ENCODE measurements around the gene XYLT1. TPM values are rescaled to one million over a fixed set of nuclear protein-coding genes. Genes with fewer than 3 reads are reported as not detected.
A peak's percentile ranks its signal among the peaks of the same experiment; 100 is the strongest.

Gene XYLT1
- total RNA-seq, 1 donor from 2014 or later: 9.4 TPM

GRCh38 chr16:17303101-17303500 lies 167.7 kb downstream of the XYLT1 start:
- Histone ChIP-seq H3K27me3 (ENCODE audit: control insufficient read depth in 3 of 3, insufficient read depth in 3 of 3, low read length in 3 of 3) (no peaks in the 10 kb centered on the region), H3K9me3 (ENCODE audit: control insufficient read depth in 3 of 3, low read length in 3 of 3) (no peaks in the 10 kb centered on the region), H3K9ac (ENCODE audit: low read depth in 1 of 3, low read length in 3 of 3) (no peak overlapping the region), H3K4me3 (ENCODE audit: low read length in 3 of 3) (no peak overlapping the region), H3K27ac (ENCODE audit: low read depth, low read length) (no peak overlapping the region), H3K36me3 (ENCODE audit: control insufficient read depth in 3 of 3, insufficient read depth in 3 of 3, low read length in 3 of 3) (no peaks in the 10 kb centered on the region), H3K4me1 (ENCODE audit: control insufficient read depth in 3 of 3, insufficient read depth in 3 of 3, low read length in 3 of 3) (peaks cover 18 to 53% (median 29%) of the 10 kb centered on the region in 3 donors)

DNA sequence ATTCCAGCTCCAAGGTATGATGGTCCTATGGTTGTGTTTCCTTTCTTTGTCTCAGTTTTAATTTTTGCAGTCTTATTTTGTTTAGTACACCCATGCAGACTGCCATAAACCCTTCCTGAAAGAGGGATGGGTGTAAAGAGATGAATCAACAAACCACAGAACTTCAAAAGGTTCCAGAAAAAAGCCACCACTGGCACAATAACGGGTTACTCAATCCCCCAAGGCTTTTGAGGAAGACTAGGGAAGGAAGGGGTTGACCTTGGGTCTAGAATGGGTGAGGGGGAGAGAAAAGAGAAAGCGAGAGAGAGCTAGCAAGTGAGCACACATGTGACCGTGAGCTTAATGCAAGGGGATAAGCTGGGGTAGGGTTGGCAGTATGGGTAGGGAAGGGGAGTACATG lies 168.1 kb downstream of the XYLT1 start:
- no peak overlapping the region for H3K4me3 ChIP-seq (ENCODE audit: low read length in 3 of 3)
- H3K27ac ChIP-seq (ENCODE audit: low read depth, low read length): no peak overlapping the region
- H3K9ac ChIP-seq (ENCODE audit: low read depth in 1 of 3, low read length in 3 of 3): no peak overlapping the region
- H3K4me1 ChIP-seq (ENCODE audit: control insufficient read depth in 3 of 3, insufficient read depth in 3 of 3, low read length in 3 of 3): peaks cover 18 to 53% (median 29%) of the 10 kb centered on the region in 3 donors
- no peaks in the 10 kb centered on the region for H3K27me3 ChIP-seq (ENCODE audit: control insufficient read depth in 3 of 3, insufficient read depth in 3 of 3, low read length in 3 of 3)
- H3K36me3 ChIP-seq (ENCODE audit: control insufficient read depth in 3 of 3, insufficient read depth in 3 of 3, low read length in 3 of 3): no peaks in the 10 kb centered on the region
- no peaks in the 10 kb centered on the region for H3K9me3 ChIP-seq (ENCODE audit: control insufficient read depth in 3 of 3, low read length in 3 of 3)

DNA sequence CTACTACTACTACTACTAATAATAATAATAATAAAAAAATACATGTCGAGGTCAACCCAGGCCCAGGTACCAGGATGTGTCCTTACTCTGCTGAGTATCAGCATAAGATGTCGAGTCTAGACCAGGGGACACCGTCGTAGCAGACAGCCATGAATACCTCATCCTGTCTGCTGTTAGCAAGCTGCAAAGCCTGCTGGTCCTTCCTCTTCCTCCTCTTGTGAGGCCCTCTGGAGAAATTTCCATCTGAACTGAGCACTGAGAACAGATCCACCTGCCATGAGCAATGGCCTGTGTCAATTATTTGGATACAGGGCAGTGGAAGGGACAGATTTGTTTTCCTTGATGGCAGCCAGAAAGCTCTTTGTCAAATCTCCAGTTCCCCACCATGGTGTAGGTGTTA lies 168.5 kb downstream of the XYLT1 start:
- no peaks in the 10 kb centered on the region for H3K9me3 ChIP-seq (ENCODE audit: control insufficient read depth in 3 of 3, low read length in 3 of 3)
- H3K4me3 ChIP-seq (ENCODE audit: low read length in 3 of 3): no peak overlapping the region
- peaks cover 18 to 53% (median 29%) of the 10 kb centered on the region in 3 donors for H3K4me1 ChIP-seq (ENCODE audit: control insufficient read depth in 3 of 3, insufficient read depth in 3 of 3, low read length in 3 of 3)
- no peaks in the 10 kb centered on the region for H3K27me3 ChIP-seq (ENCODE audit: control insufficient read depth in 3 of 3, insufficient read depth in 3 of 3, low read length in 3 of 3)
- no peak overlapping the region for H3K27ac ChIP-seq (ENCODE audit: low read depth, low read length)
- no peak overlapping the region for H3K9ac ChIP-seq (ENCODE audit: low read depth in 1 of 3, low read length in 3 of 3)
- no peaks in the 10 kb centered on the region for H3K36me3 ChIP-seq (ENCODE audit: control insufficient read depth in 3 of 3, insufficient read depth in 3 of 3, low read length in 3 of 3)

- no peak overlapping the region for H3K4me3 ChIP-seq (ENCODE audit: low read length in 3 of 3)
- H3K9me3 ChIP-seq (ENCODE audit: control insufficient read depth in 3 of 3, low read length in 3 of 3): no peaks in the 10 kb centered on the region
- H3K9ac ChIP-seq (ENCODE audit: low read depth in 1 of 3, low read length in 3 of 3): no peak overlapping the region
- H3K27me3 ChIP-seq (ENCODE audit: control insufficient read depth in 3 of 3, insufficient read depth in 3 of 3, low read length in 3 of 3): no peaks in the 10 kb centered on the region
- H3K27ac ChIP-seq (ENCODE audit: low read depth, low read length): peak overlapping the region; percentile 40
- H3K4me1 ChIP-seq (ENCODE audit: control insufficient read depth in 3 of 3, insufficient read depth in 3 of 3, low read length in 3 of 3): peaks cover 24 to 57% (median 33%) of the 10 kb centered on the region in 3 donors
- H3K36me3 ChIP-seq (ENCODE audit: control insufficient read depth in 3 of 3, insufficient read depth in 3 of 3, low read length in 3 of 3): no peaks in the 10 kb centered on the region
These were observed 169.1 kb downstream of the XYLT1 start for GRCh38 chr16:17301593-17302135.

GRCh38 chr16:17301184-17301583 lies 169.6 kb downstream of the XYLT1 start:
- no peaks in the 10 kb centered on the region for H3K27me3 ChIP-seq (ENCODE audit: control insufficient read depth in 3 of 3, insufficient read depth in 3 of 3, low read length in 3 of 3)
- H3K9me3 ChIP-seq (ENCODE audit: control insufficient read depth in 3 of 3, low read length in 3 of 3): no peaks in the 10 kb centered on the region
- H3K4me3 ChIP-seq (ENCODE audit: low read length in 3 of 3): no peak overlapping the region
- H3K27ac ChIP-seq (ENCODE audit: low read depth, low read length): no peak overlapping the region
- peaks cover 29 to 62% (median 38%) of the 10 kb centered on the region in 3 donors for H3K4me1 ChIP-seq (ENCODE audit: control insufficient read depth in 3 of 3, insufficient read depth in 3 of 3, low read length in 3 of 3)
- no peaks in the 10 kb centered on the region for H3K36me3 ChIP-seq (ENCODE audit: control insufficient read depth in 3 of 3, insufficient read depth in 3 of 3, low read length in 3 of 3)
- no peak overlapping the region for H3K9ac ChIP-seq (ENCODE audit: low read depth in 1 of 3, low read length in 3 of 3)

GRCh38 chr16:17299790-17300189 lies 171.0 kb downstream of the XYLT1 start:
- Histone ChIP-seq H3K9me3 (ENCODE audit: control insufficient read depth in 3 of 3, low read length in 3 of 3) (no peaks in the 10 kb centered on the region), H3K27me3 (ENCODE audit: control insufficient read depth in 3 of 3, insufficient read depth in 3 of 3, low read length in 3 of 3) (no peaks in the 10 kb centered on the region), H3K36me3 (ENCODE audit: control insufficient read depth in 3 of 3, insufficient read depth in 3 of 3, low read length in 3 of 3) (no peaks in the 10 kb centered on the region), H3K27ac (ENCODE audit: low read depth, low read length) (no peak overlapping the region), H3K9ac (ENCODE audit: low read depth in 1 of 3, low read length in 3 of 3) (no peak overlapping the region), H3K4me1 (ENCODE audit: control insufficient read depth in 3 of 3, insufficient read depth in 3 of 3, low read length in 3 of 3) (peaks cover 29 to 69% (median 38%) of the 10 kb centered on the region in 3 donors), H3K4me3 (ENCODE audit: low read length in 3 of 3) (no peak overlapping the region)

DNA sequence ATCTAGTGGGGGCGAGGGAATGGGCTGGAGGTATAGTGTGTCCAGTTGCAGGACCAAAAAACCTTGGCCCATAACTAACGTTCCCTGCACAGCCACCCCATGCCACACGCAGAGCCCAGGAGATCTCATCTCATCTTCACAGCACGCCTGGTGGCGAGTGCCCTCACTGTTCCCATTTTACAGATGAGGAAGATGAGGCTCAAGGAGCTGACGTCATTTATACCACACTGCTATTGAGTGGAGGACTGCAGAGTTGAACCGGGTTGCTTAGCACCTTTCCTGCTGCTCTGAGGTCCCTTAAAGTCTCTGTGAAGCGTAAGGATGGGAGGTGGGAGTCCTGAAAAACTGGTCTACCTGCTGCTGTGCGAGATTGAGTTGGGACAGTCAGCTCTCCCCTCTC lies 172.5 kb downstream of the XYLT1 start:
- Histone ChIP-seq H3K27me3 (ENCODE audit: control insufficient read depth in 3 of 3, insufficient read depth in 3 of 3, low read length in 3 of 3) (no peaks in the 10 kb centered on the region), H3K9me3 (ENCODE audit: control insufficient read depth in 3 of 3, low read length in 3 of 3) (no peaks in the 10 kb centered on the region), H3K4me1 (ENCODE audit: control insufficient read depth in 3 of 3, insufficient read depth in 3 of 3, low read length in 3 of 3) (peaks cover 26 to 59% (median 27%) of the 10 kb centered on the region in 3 donors), H3K27ac (ENCODE audit: low read depth, low read length) (no peak overlapping the region), H3K36me3 (ENCODE audit: control insufficient read depth in 3 of 3, insufficient read depth in 3 of 3, low read length in 3 of 3) (no peaks in the 10 kb centered on the region), H3K4me3 (ENCODE audit: low read length in 3 of 3) (no peak overlapping the region), H3K9ac (ENCODE audit: low read depth in 1 of 3, low read length in 3 of 3) (no peak overlapping the region)

GRCh38 chr16:17296431-17296830 lies 174.3 kb downstream of the XYLT1 start:
- Histone ChIP-seq H3K36me3 (ENCODE audit: control insufficient read depth in 3 of 3, insufficient read depth in 3 of 3, low read length in 3 of 3) (no peaks in the 10 kb centered on the region), H3K27me3 (ENCODE audit: control insufficient read depth in 3 of 3, insufficient read depth in 3 of 3, low read length in 3 of 3) (no peaks in the 10 kb centered on the region), H3K4me1 (ENCODE audit: control insufficient read depth in 3 of 3, insufficient read depth in 3 of 3, low read length in 3 of 3) (peaks cover 21 to 42% (median 27%) of the 10 kb centered on the region in 3 donors), H3K9me3 (ENCODE audit: control insufficient read depth in 3 of 3, low read length in 3 of 3) (no peaks in the 10 kb centered on the region), H3K27ac (ENCODE audit: low read depth, low read length) (peak overlapping the region; percentile 38), H3K9ac (ENCODE audit: low read depth in 1 of 3, low read length in 3 of 3) (peak overlapping the region in 1 of 3 donors; percentile 52), H3K4me3 (ENCODE audit: low read length in 3 of 3) (no peak overlapping the region)

- H3K27ac ChIP-seq (ENCODE audit: low read depth, low read length): peak overlapping the region; percentile 38
- H3K9ac ChIP-seq (ENCODE audit: low read depth in 1 of 3, low read length in 3 of 3): peak overlapping the region in 1 of 3 donors; percentile 52
- H3K9me3 ChIP-seq (ENCODE audit: control insufficient read depth in 3 of 3, low read length in 3 of 3): no peaks in the 10 kb centered on the region
- H3K4me3 ChIP-seq (ENCODE audit: low read length in 3 of 3): no peak overlapping the region
- peaks cover 18 to 42% (median 27%) of the 10 kb centered on the region in 3 donors for H3K4me1 ChIP-seq (ENCODE audit: control insufficient read depth in 3 of 3, insufficient read depth in 3 of 3, low read length in 3 of 3)
- H3K36me3 ChIP-seq (ENCODE audit: control insufficient read depth in 3 of 3, insufficient read depth in 3 of 3, low read length in 3 of 3): no peaks in the 10 kb centered on the region
- H3K27me3 ChIP-seq (ENCODE audit: control insufficient read depth in 3 of 3, insufficient read depth in 3 of 3, low read length in 3 of 3): no peaks in the 10 kb centered on the region
These were observed 174.8 kb downstream of the XYLT1 start for GRCh38 chr16:17295948-17296347.

DNA sequence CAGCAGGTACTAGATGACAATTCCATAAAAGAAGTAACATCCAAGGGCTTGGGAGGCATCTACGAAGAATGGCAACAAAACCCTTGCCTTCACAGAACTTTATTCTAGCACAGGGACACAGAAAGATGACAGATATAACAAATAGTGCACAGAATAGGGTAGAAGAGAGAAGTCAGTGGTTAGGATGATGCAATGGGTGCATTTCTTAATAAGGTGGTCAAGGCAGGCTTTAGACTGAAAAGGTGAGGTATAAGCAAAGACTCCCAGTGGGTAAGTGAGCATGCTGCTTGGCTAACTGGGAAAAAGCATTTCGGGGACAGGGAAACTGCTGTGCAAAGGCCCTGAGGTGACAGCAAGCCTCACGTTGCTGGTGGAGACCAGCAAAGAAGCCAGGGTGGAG lies 175.9 kb downstream of the XYLT1 start:
- no peaks in the 10 kb centered on the region for H3K9me3 ChIP-seq (ENCODE audit: control insufficient read depth in 3 of 3, low read length in 3 of 3)
- no peaks in the 10 kb centered on the region for H3K27me3 ChIP-seq (ENCODE audit: control insufficient read depth in 3 of 3, insufficient read depth in 3 of 3, low read length in 3 of 3)
- no peaks in the 10 kb centered on the region for H3K36me3 ChIP-seq (ENCODE audit: control insufficient read depth in 3 of 3, insufficient read depth in 3 of 3, low read length in 3 of 3)
- H3K4me1 ChIP-seq (ENCODE audit: control insufficient read depth in 3 of 3, insufficient read depth in 3 of 3, low read length in 3 of 3): peaks cover 21 to 41% (median 25%) of the 10 kb centered on the region in 3 donors
- no peak overlapping the region for H3K27ac ChIP-seq (ENCODE audit: low read depth, low read length)
- no peak overlapping the region for H3K9ac ChIP-seq (ENCODE audit: low read depth in 1 of 3, low read length in 3 of 3)
- H3K4me3 ChIP-seq (ENCODE audit: low read length in 3 of 3): no peak overlapping the region
